HepG2 (cell line): ENCODE data around the gene ESYT3. TPM values are rescaled to one million over a fixed set of nuclear protein-coding genes. Genes with fewer than 3 reads are reported as not detected.

Experiments
- ATAC-seq: fragments of 200-7000 bp; cut with Tn5 transposase; 3 replicates; pipeline ENCODE4 v1.9.1; 2020; ENCODE audit warnings: mild to moderate bottlenecking, moderate library complexity
- BruUV-seq: library from RNA; stranded (reverse); fragments of 400-500 nt; replicated peaks from 2 replicates; lab custom pipeline; 2021; lab: Mats Ljungman, UMichigan
- CTCF ChIA-PET: fragments of 300-600 bp; formaldehyde crosslinking; extraction: SDS; loops from one replicate; lab custom pipeline; 2021; ENCODE audit warnings: low total read pairs, inconsistent platforms, low intra/inter-chr PET ratio; lab: Yijun Ruan, JAX
- POLR2A ChIA-PET: fragments of 350-600 bp; sonication (Branson Sonifier 250); formaldehyde crosslinking; loops from one replicate; lab custom pipeline; 2020; ENCODE audit warnings: antibody characterized with exemption, inconsistent platforms; lab: Yijun Ruan, JAX
- DNase-seq: peaks from one replicate; pipeline ENCODE4 v3.0.0-alpha.2; 2015; ENCODE audit warnings: low spot score
- FAIRE-seq: peaks from 3 replicates; lab custom pipeline; 2011; peaks lifted over from hg19 to GRCh38; lab: Jason Lieb, UNC
- H2AFZ ChIP-seq: one replicate; pipeline ENCODE4 v1.6.1; 2011; ENCODE audit warnings: low read length, inconsistent platforms
- H3K27ac ChIP-seq: fragments of 300-600 bp; 3 replicates; pipeline ENCODE4 v1.8.0; 2011; ENCODE audit warnings: mixed run types, mild to moderate bottlenecking, mixed read lengths, low read length, inconsistent platforms; ENCODE audit not compliant: insufficient read depth; ENCODE audit errors: extremely low read length
- H3K27me3 ChIP-seq, 2 experiments: fragments of 200-600 bp in 1 of 2; 2 replicates in 1 of 2; 3 replicates in 1 of 2; pipeline versions ENCODE4 v1.6.0 to v1.8.0; 2011; ENCODE audit warnings: low read length in 2 of 2, mild to moderate bottlenecking in 2 of 2, moderate library complexity in 2 of 2, inconsistent platforms in 1 of 2; ENCODE audit not compliant: insufficient read depth in 2 of 2, control insufficient read depth in 1 of 2
- H3K36me3 ChIP-seq, 2 experiments: fragments of 200-600 bp in 1 of 2; replicated peaks in 1 of 2; 2 replicates in 1 of 2; 3 replicates in 1 of 2; pipeline versions ENCODE4 v1.5.1 to v1.8.0; 2011; ENCODE audit warnings: low read length in 2 of 2, inconsistent platforms in 1 of 2; ENCODE audit not compliant: insufficient read depth in 2 of 2, control insufficient read depth in 1 of 2
- H3K4me1 ChIP-seq: 2 replicates; pipeline ENCODE4 v1.5.1; 2012; ENCODE audit warnings: low read length, inconsistent platforms; ENCODE audit not compliant: insufficient read depth
- H3K4me2 ChIP-seq: 2 replicates; pipeline ENCODE4 v1.6.0; 2011; ENCODE audit warnings: low read depth, low read length, inconsistent platforms
- H3K4me3 ChIP-seq, 3 experiments: fragments of 200-600 bp in 1 of 3; sonication (generic), shearing (Covaris generic) in 1 of 3; replicated peaks in 1 of 3; 2 replicates each; pipeline ENCODE4 v1.5.1; 2011 to 2016; ENCODE audit warnings: low read length in 3 of 3, inconsistent platforms in 2 of 3, low read depth in 2 of 3, mild to moderate bottlenecking in 2 of 3, control low read depth in 1 of 3, mixed read lengths in 1 of 3; ENCODE audit not compliant: insufficient read depth in 1 of 3
- H3K79me2 ChIP-seq: one replicate; pipeline ENCODE4 v1.6.1; 2011; ENCODE audit warnings: low read length, inconsistent platforms; ENCODE audit not compliant: insufficient read depth
- H3K9ac ChIP-seq: 2 replicates; pipeline ENCODE4 v1.6.0; 2011; ENCODE audit warnings: mild to moderate bottlenecking, low read depth, low read length, inconsistent platforms; ENCODE audit not compliant: insufficient read depth
- H3K9me3 ChIP-seq: 2 replicates; pipeline ENCODE4 v1.5.1; 2012; ENCODE audit warnings: mild to moderate bottlenecking, low read length
- H4K20me1 ChIP-seq: 2 replicates; pipeline ENCODE4 v1.6.0; 2011; ENCODE audit warnings: inconsistent platforms, mild to moderate bottlenecking, low read length, moderate library complexity; ENCODE audit not compliant: insufficient read depth
- REPIN1 ChIP-seq: sonication (generic); formaldehyde crosslinking; IDR thresholded peaks from 2 replicates; pipeline ENCODE4 v1.8.0; 2022; ENCODE audit warnings: missing genetic modification reagents, low read depth, mild to moderate bottlenecking, borderline replicate concordance
- RNF2 ChIP-seq: fragments of 450-650 bp; conservative IDR thresholded peaks from 2 replicates; pipeline ENCODE4 v1.6.1; 2016; ENCODE audit warnings: low read depth
- ZBTB7B ChIP-seq: sonication (generic); formaldehyde crosslinking; IDR thresholded peaks from 2 replicates; pipeline ENCODE4 v1.4.0; 2020; ENCODE audit warnings: missing genetic modification reagents
- ZFY ChIP-seq: sonication (generic); formaldehyde crosslinking; IDR thresholded peaks from 2 replicates; pipeline ENCODE4 v1.4.0; 2020; ENCODE audit warnings: missing genetic modification reagents
- ZNF224 ChIP-seq: sonication (generic); formaldehyde crosslinking; IDR thresholded peaks from 2 replicates; pipeline ENCODE4 v1.5.0; 2020; ENCODE audit warnings: mild to moderate bottlenecking, missing genetic modification reagents
- ZNF747 ChIP-seq: sonication (generic); formaldehyde crosslinking; IDR thresholded peaks from 2 replicates; pipeline ENCODE4 v1.8.1; 2023; ENCODE audit warnings: missing genetic modification reagents, mild to moderate bottlenecking, borderline replicate concordance
- WGBS: methylation state at CpG from one replicate; pipeline ENCODE4 v1.1.6; 2017; ENCODE audit warnings: low lambda C conversion rate; 5-methylcytosine and 5-hydroxymethylcytosine counted together
- in situ Hi-C: cut with HindIII; loops from 2 replicates; pipeline ENCODE4 v1.10.0; 2017; ENCODE audit warnings: low pct_unique_long_range_greater_than_20kb; ENCODE audit not compliant: extremely low pct_ligation_motif_present
- intact Hi-C: fragments of 100-400 bp; cut with micrococcal nuclease; formaldehyde crosslinking; loops from one replicate; pipeline ENCODE4 v1.10.0; 2022; ENCODE audit not compliant: unreplicated experiment
- polyA plus RNA-seq, 8 experiments: library from polyadenylated mRNA; depleted of rRNA in 3 of 8; stranded (reverse) in 7 of 8; unstranded in 1 of 8; fragments of >200 nt; fragmentation: Illumina TruSeq in 4 of 8; extraction: Trizol in 4 of 8; gene quantifications; 2 replicates each; pipeline versions ENCODE4 v1.2.1 to v1.2.3, GENCODE V29; 2011 to 2016; ENCODE audit warnings: low read depth in 4 of 8, missing spikeins in 1 of 8, mixed read lengths in 1 of 8; ENCODE audit not compliant: insufficient read depth in 1 of 8
- total RNA-seq, 5 experiments: library from RNA; depleted of rRNA; stranded (reverse); fragments of >200 nt; fragmentation: Illumina TruSeq; extraction: Trizol; gene quantifications; 2 replicates each; pipeline ENCODE4 v1.2.3, GENCODE V29; 2016; ENCODE audit warnings: low read depth in 1 of 5
- TF ChIP-seq, protein P1 (sequence below): sonication (generic); formaldehyde crosslinking; IDR thresholded peaks from 2 replicates; pipeline ENCODE4 v1.5.0; 2020; ENCODE audit warnings: missing genetic modification reagents
- TF ChIP-seq, protein P2 (sequence below): sonication (generic); formaldehyde crosslinking; IDR thresholded peaks from 2 replicates; pipeline ENCODE4 v1.4.0; 2020; ENCODE audit warnings: mild to moderate bottlenecking, missing genetic modification reagents
- TF ChIP-seq, protein P3 (sequence below): sonication (generic); formaldehyde crosslinking; IDR thresholded peaks from 2 replicates; pipeline ENCODE4 v1.5.0; 2020; ENCODE audit warnings: mild to moderate bottlenecking, missing genetic modification reagents

Gene ESYT3
- total and polyA plus RNA-seq, 2 of the 13 experiments (the other 11 are each of a cell fraction or from before 2014, with no cell fraction given): 1.5 to 4.1 TPM

DNA sequence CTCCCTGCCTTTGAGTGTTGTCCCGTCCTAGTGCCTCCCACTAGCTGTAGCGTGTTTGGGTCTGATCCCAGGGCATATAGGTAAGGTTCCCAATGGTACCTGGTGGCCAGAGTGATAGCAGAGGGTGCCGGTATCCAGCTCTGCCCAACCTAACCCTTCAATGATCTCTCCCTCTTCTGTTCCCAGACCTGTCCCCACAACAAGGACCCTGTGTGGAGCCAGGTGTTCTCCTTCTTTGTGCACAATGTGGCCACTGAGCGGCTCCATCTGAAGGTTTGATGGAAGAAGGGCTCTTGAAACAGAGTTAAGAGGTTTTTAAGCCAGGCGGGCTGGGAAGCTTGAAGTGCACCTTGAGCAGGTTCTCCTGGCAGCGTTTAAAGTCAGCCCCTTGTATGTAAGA, 35.5 kb downstream of the ESYT3 start:
- H2AFZ ChIP-seq: no peak overlapping the region
- WGBS: 98% methylated on average over 6 of the region's 6 CpGs
- DNase-seq (no peak), FAIRE-seq (no peak), ATAC-seq (no peak)
- H3K4me2 ChIP-seq: no peak overlapping the region
- H3K9me3 ChIP-seq: no peaks in the 10 kb centered on the region
- no peaks in the 10 kb centered on the region; a peak in 1 of 5 replicates for H3K36me3 ChIP-seq
- in situ Hi-C loops: no loop called here
- H3K4me3 ChIP-seq: no peak overlapping the region
- POLR2A ChIA-PET: no interaction called here
- intact Hi-C loops: no loop called here
- TF ChIP-seq ZBTB7B (CRISPR knock-in tag) (no peak), REPIN1 (CRISPR knock-in tag) (no peak), ZFY (no peak)
- no peaks in the 10 kb centered on the region for H3K4me1 ChIP-seq
- no TSS peak for BruUV-seq
- H3K9ac ChIP-seq: no peak overlapping the region
- no peaks in the 10 kb centered on the region for H3K27me3 ChIP-seq
- no peaks in the 10 kb centered on the region for H3K79me2 ChIP-seq
- H4K20me1 ChIP-seq: no peaks in the 10 kb centered on the region
- CTCF ChIA-PET: no interaction called here
- H3K27ac ChIP-seq: no peak overlapping the region

DNA sequence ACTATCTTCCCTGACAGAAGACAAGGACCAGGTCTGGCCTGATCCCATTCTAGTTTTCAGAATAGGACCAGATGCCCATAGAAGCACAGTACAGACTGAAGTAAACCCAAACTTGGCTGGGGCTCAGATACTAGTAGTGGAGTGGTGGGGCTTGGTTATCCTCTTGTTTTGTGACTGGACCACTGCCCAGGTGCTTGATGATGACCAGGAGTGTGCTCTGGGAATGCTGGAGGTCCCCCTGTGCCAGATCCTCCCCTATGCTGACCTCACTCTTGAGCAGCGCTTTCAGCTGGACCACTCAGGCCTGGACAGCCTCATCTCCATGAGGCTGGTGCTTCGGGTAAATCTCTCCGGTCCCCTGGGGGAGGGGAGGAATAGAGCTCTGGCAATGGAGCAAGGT, 36.3 kb downstream of the ESYT3 start:
- Histone ChIP-seq H3K79me2 (no peaks in the 10 kb centered on the region), H3K36me3 (no peaks in the 10 kb centered on the region; a peak in 1 of 5 replicates), H3K27me3 (no peaks in the 10 kb centered on the region), H4K20me1 (no peaks in the 10 kb centered on the region), H2AFZ (no peak overlapping the region), H3K4me3 (no peak overlapping the region), H3K9me3 (no peaks in the 10 kb centered on the region), H3K9ac (no peak overlapping the region), H3K4me1 (no peaks in the 10 kb centered on the region), H3K27ac (no peak overlapping the region), H3K4me2 (no peak overlapping the region)
- CTCF ChIA-PET: no interaction called here
- intact Hi-C loops (no loop called here), in situ Hi-C loops (no loop called here)
- FAIRE-seq: no peak
- TF ChIP-seq RNF2 (no peak), ZNF224 (CRISPR knock-in tag) (no peak), ZNF747 (CRISPR knock-in tag) (no peak)
- TF ChIP-seq, protein P1, sequence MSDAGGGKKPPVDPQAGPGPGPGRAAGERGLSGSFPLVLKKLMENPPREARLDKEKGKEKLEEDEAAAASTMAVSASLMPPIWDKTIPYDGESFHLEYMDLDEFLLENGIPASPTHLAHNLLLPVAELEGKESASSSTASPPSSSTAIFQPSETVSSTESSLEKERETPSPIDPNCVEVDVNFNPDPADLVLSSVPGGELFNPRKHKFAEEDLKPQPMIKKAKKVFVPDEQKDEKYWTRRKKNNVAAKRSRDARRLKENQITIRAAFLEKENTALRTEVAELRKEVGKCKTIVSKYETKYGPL (CRISPR knock-in tag): no peak
- TF ChIP-seq, protein P2, sequence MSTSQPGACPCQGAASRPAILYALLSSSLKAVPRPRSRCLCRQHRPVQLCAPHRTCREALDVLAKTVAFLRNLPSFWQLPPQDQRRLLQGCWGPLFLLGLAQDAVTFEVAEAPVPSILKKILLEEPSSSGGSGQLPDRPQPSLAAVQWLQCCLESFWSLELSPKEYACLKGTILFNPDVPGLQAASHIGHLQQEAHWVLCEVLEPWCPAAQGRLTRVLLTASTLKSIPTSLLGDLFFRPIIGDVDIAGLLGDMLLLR: no peak
- TF ChIP-seq, protein P3, sequence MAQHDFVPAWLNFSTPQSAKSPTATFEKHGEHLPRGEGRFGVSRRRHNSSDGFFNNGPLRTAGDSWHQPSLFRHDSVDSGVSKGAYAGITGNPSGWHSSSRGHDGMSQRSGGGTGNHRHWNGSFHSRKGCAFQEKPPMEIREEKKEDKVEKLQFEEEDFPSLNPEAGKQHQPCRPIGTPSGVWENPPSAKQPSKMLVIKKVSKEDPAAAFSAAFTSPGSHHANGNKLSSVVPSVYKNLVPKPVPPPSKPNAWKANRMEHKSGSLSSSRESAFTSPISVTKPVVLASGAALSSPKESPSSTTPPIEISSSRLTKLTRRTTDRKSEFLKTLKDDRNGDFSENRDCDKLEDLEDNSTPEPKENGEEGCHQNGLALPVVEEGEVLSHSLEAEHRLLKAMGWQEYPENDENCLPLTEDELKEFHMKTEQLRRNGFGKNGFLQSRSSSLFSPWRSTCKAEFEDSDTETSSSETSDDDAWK (CRISPR knock-in tag): no peak
- WGBS: 100% methylated on average over 1 of the region's 3 CpGs
- POLR2A ChIA-PET: no interaction called here
- no peak for ATAC-seq
- no peak for DNase-seq
- no TSS peak for BruUV-seq
